ENCODE data around the gene CAPS.
"Not testable (repeated sequence)": the region's sequence is repeated elsewhere in the genome, so short reads cannot be mapped to it uniquely, and the experiment has no call there.

GRCh38 chr19:5874496-5874895 lies 39.6 kb upstream of the CAPS start:
- TF ChIP-seq POLR2A, CTCF (IDR thresholded peaks at IDR 0.05): not testable (repeated sequence)
